ENCODE results near the gene CAMSAP3.
A peak's percentile ranks its signal among the peaks of the same experiment; 100 is the strongest.
"Not testable (repeated sequence)": the region's sequence is repeated elsewhere in the genome, so short reads cannot be mapped to it uniquely, and the experiment has no call there.

CAMSAP3 gene

GRCh38 chr19:7570761-7571160 lies 24.9 kb upstream of the CAMSAP3 start:
- TF ChIP-seq CTCF (conservative IDR thresholded peaks at IDR 0.05; ENCODE audit: low read depth): no peak
- CTCF ChIA-PET: no interaction called here
- no peak overlapping the region for H3K27ac ChIP-seq
- DNase-seq (ENCODE audit: low spot score): no peak
- POLR2A ChIA-PET (ENCODE audit: low non-redundant PET): no interaction called here

GRCh38 chr19:7575434-7576040 lies 20.1 kb upstream of the CAMSAP3 start:
- ChIA-PET POLR2A (ENCODE audit: low non-redundant PET) (no interaction called here), CTCF (no interaction called here)
- DNase-seq (ENCODE audit: low spot score): peak; percentile 56
- TF ChIP-seq CTCF (conservative IDR thresholded peaks at IDR 0.05; ENCODE audit: low read depth): no peak
- H3K27ac ChIP-seq: no peak overlapping the region

- CTCF ChIA-PET: interaction anchor here (0.7 kb wide), 2 partner anchors 10 to 104 kb away, joined by 3 to 5 read pairs; no protein-coding TSS in a partner anchor
- H3K27ac ChIP-seq; POLR2A ChIA-PET (ENCODE audit: low non-redundant PET); DNase-seq (ENCODE audit: low spot score): not testable (repeated sequence)
Measured at GRCh38 chr19:7577422-7577821, 18.2 kb upstream of the CAMSAP3 start.

- no peak overlapping the region for H3K27ac ChIP-seq
- TF ChIP-seq CTCF (conservative IDR thresholded peaks at IDR 0.05; ENCODE audit: low read depth): no peak
- no peak for DNase-seq (ENCODE audit: low spot score)
- ChIA-PET POLR2A (ENCODE audit: low non-redundant PET) (no interaction called here), CTCF (no interaction called here)
Measured at GRCh38 chr19:7578127-7578526, 17.5 kb upstream of the CAMSAP3 start.

- no peak overlapping the region for H3K27ac ChIP-seq
- CTCF ChIA-PET: interaction anchor here (0.5 to 0.7 kb wide), 3 partner anchors 74 to 226 kb away, joined by 3 to 4 read pairs (median 3); no protein-coding TSS in a partner anchor
Measured at GRCh38 chr19:7579182-7579581, 16.5 kb upstream of the CAMSAP3 start.

GRCh38 chr19:7582446-7582845 lies 13.2 kb upstream of the CAMSAP3 start:
- no peak for DNase-seq (ENCODE audit: low spot score)
- TF ChIP-seq CTCF (conservative IDR thresholded peaks at IDR 0.05; ENCODE audit: low read depth): no peak
- CTCF ChIA-PET: no interaction called here
- POLR2A ChIA-PET (ENCODE audit: low non-redundant PET): interaction anchor here (0.7 kb wide), 2 partner anchors 10 to 25 kb away, joined by 3 read pairs; no protein-coding TSS in a partner anchor
- no peak overlapping the region for H3K27ac ChIP-seq

More at GRCh38 chr19:7579182-7579581, 16.5 kb upstream of the CAMSAP3 start:
- POLR2A ChIA-PET (ENCODE audit: low non-redundant PET): no interaction called here
- TF ChIP-seq CTCF (conservative IDR thresholded peaks at IDR 0.05; ENCODE audit: low read depth): no peak
- DNase-seq (ENCODE audit: low spot score): no peak

GRCh38 chr19:7589822-7590221 lies 5.8 kb upstream of the CAMSAP3 start:
- H3K27ac ChIP-seq: no peak overlapping the region
- no peak for DNase-seq (ENCODE audit: low spot score)
- TF ChIP-seq CTCF (conservative IDR thresholded peaks at IDR 0.05; ENCODE audit: low read depth): no peak
- ChIA-PET POLR2A (ENCODE audit: low non-redundant PET) (no interaction called here), CTCF (interaction anchor here (0.6 to 1.8 kb wide), 2 partner anchors 21 to 777 kb away, joined by 4 to 8 read pairs; no protein-coding TSS in a partner anchor)
